HepG2 (cell line): ENCODE measurements around the gene TIAM2. TPM values are rescaled to one million over a fixed set of nuclear protein-coding genes. Genes with fewer than 3 reads are reported as not detected.

Source experiments
- CREM ChIP-seq, 2 experiments: sonication (generic) in 1 of 2; formaldehyde crosslinking in 1 of 2; IDR thresholded peaks; 2 replicates each; pipeline versions ENCODE4 v1.4.0 to v1.6.1; 2016 to 2020; ENCODE audit warnings: antibody characterized with exemption in 1 of 2, mild to moderate bottlenecking in 1 of 2, missing genetic modification reagents in 1 of 2
- DZIP1 ChIP-seq: sonication (generic); formaldehyde crosslinking; IDR thresholded peaks from 2 replicates; pipeline ENCODE4 v1.5.0; 2020; ENCODE audit warnings: mild to moderate bottlenecking, missing genetic modification reagents
- EZH2 ChIP-seq: conservative IDR thresholded peaks from 2 replicates; pipeline ENCODE4 v1.6.1; 2012; ENCODE audit warnings: mild to moderate bottlenecking, low read depth, low read length, moderate library complexity
- NCOR1 ChIP-seq: fragments of 200-600 bp; sonication (generic); IDR thresholded peaks from 2 replicates; pipeline ENCODE4 v1.7.0; 2017; ENCODE audit warnings: antibody characterized with exemption, low read length, borderline replicate concordance
- NFYC ChIP-seq: IDR thresholded peaks from 2 replicates; pipeline ENCODE4 v1.6.1; 2016; ENCODE audit warnings: missing genetic modification reagents, missing compliant biosample characterization
- POGK ChIP-seq: sonication (generic); formaldehyde crosslinking; conservative IDR thresholded peaks from 2 replicates; pipeline ENCODE4 v1.8.0; 2022; ENCODE audit warnings: mild to moderate bottlenecking, moderate library complexity, missing genetic modification reagents
- REPIN1 ChIP-seq: sonication (generic); formaldehyde crosslinking; IDR thresholded peaks from 2 replicates; pipeline ENCODE4 v1.8.0; 2022; ENCODE audit warnings: missing genetic modification reagents, low read depth, mild to moderate bottlenecking, borderline replicate concordance
- RFX5 ChIP-seq: IDR thresholded peaks from 2 replicates; pipeline ENCODE4 v1.6.1; 2011; ENCODE audit warnings: low read depth, low read length, improper control_type of control experiment
- STAT5B ChIP-seq: sonication (generic); formaldehyde crosslinking; IDR thresholded peaks from 2 replicates; pipeline ENCODE4 v1.4.0; 2020; ENCODE audit warnings: missing genetic modification reagents
- TGIF2 ChIP-seq: IDR thresholded peaks from 2 replicates; pipeline ENCODE4 v1.6.1; 2016; ENCODE audit warnings: control low read depth, missing compliant biosample characterization
- TMF1 ChIP-seq: sonication (generic); formaldehyde crosslinking; IDR thresholded peaks from 2 replicates; pipeline ENCODE4 v1.8.1; 2022; ENCODE audit warnings: low read depth, missing genetic modification reagents
- TSC22D2 ChIP-seq: sonication (generic); formaldehyde crosslinking; IDR thresholded peaks from 2 replicates; pipeline ENCODE4 v1.5.1; 2020; ENCODE audit warnings: missing genetic modification reagents, mild to moderate bottlenecking, borderline replicate concordance
- ZNF143 ChIP-seq: sonication (generic); formaldehyde crosslinking; IDR thresholded peaks from 2 replicates; pipeline ENCODE4 v1.4.0; 2020; ENCODE audit warnings: missing genetic modification reagents
- ZNF18 ChIP-seq: sonication (generic); formaldehyde crosslinking; IDR thresholded peaks from 2 replicates; pipeline ENCODE4 v1.8.0; 2022; ENCODE audit warnings: mild to moderate bottlenecking, missing genetic modification reagents; ENCODE audit not compliant: insufficient replicate concordance
- ZNF296 ChIP-seq: sonication (generic); formaldehyde crosslinking; conservative IDR thresholded peaks from 2 replicates; pipeline ENCODE4 v1.5.0; 2020; ENCODE audit warnings: mild to moderate bottlenecking, missing genetic modification reagents
- ZNF337 ChIP-seq: sonication (generic); formaldehyde crosslinking; IDR thresholded peaks from 2 replicates; pipeline ENCODE4 v1.5.1; 2020; ENCODE audit warnings: missing genetic modification reagents, low read depth, mild to moderate bottlenecking, borderline replicate concordance
- ZNF468 ChIP-seq: sonication (generic); formaldehyde crosslinking; IDR thresholded peaks from 2 replicates; pipeline ENCODE4 v1.8.0; 2022; ENCODE audit warnings: mild to moderate bottlenecking, moderate library complexity, missing genetic modification reagents
- ZNF878 ChIP-seq: sonication (generic); formaldehyde crosslinking; IDR thresholded peaks from 2 replicates; pipeline ENCODE4 v1.8.1; 2023; ENCODE audit warnings: mild to moderate bottlenecking, missing genetic modification reagents, moderate library complexity
- polyA plus RNA-seq, 8 experiments: library from polyadenylated mRNA; depleted of rRNA in 3 of 8; stranded (reverse) in 7 of 8; unstranded in 1 of 8; fragments of >200 nt; fragmentation: Illumina TruSeq in 4 of 8; extraction: Trizol in 4 of 8; gene quantifications; 2 replicates each; pipeline versions ENCODE4 v1.2.1 to v1.2.3, GENCODE V29; 2011 to 2016; ENCODE audit warnings: low read depth in 4 of 8, missing spikeins in 1 of 8, mixed read lengths in 1 of 8; ENCODE audit not compliant: insufficient read depth in 1 of 8
- total RNA-seq, 5 experiments: library from RNA; depleted of rRNA; stranded (reverse); fragments of >200 nt; fragmentation: Illumina TruSeq; extraction: Trizol; gene quantifications; 2 replicates each; pipeline ENCODE4 v1.2.3, GENCODE V29; 2016; ENCODE audit warnings: low read depth in 1 of 5
- TF ChIP-seq, protein P1 (sequence below): sonication (generic); formaldehyde crosslinking; IDR thresholded peaks from 2 replicates; pipeline ENCODE4 v1.4.0; 2020; ENCODE audit warnings: mild to moderate bottlenecking, missing genetic modification reagents, borderline replicate concordance
- TF ChIP-seq, protein P2 (sequence below): sonication (generic); formaldehyde crosslinking; IDR thresholded peaks from 2 replicates; pipeline ENCODE4 v1.8.0; 2022; ENCODE audit warnings: mild to moderate bottlenecking, missing genetic modification reagents

The TIAM2 gene
- total and polyA plus RNA-seq, 2 of the 13 experiments (the other 11 are each of a cell fraction or from before 2014, with no cell fraction given): 4.1 to 4.5 TPM

DNA sequence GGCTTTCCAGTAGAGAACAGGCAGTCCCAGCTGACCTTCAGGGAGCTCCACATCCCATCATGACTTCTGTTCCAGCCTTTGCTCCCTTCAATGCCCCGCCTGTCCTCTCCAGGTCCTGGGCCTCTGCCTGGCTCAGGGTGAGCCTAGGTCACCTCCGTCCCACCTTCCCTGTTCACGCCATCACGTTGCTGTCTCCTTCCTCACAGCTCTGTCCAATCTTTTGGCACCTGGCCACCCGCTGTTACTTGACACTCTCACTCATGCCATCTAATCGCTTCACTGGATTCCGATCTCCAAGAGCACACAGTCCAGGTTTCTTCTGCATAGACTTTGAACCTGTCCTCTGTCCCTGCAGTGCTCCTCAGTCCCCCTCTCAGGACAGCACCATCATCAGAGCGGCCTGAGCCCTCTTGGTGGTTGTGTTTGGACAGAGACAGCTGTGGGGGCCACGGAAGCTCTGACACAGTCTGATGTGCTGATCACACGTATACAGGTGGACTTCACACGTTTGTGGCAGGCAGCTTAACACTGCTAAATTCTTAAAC is 34.7 kb upstream of the TIAM2 start (continued):
- peak; percentile 37; the same call in 1 of the 2 replicates for TF ChIP-seq ZNF143
- TF ChIP-seq STAT5B (CRISPR knock-in tag): no peak
- TF ChIP-seq ZNF337: no peak
- TF ChIP-seq, protein P1, sequence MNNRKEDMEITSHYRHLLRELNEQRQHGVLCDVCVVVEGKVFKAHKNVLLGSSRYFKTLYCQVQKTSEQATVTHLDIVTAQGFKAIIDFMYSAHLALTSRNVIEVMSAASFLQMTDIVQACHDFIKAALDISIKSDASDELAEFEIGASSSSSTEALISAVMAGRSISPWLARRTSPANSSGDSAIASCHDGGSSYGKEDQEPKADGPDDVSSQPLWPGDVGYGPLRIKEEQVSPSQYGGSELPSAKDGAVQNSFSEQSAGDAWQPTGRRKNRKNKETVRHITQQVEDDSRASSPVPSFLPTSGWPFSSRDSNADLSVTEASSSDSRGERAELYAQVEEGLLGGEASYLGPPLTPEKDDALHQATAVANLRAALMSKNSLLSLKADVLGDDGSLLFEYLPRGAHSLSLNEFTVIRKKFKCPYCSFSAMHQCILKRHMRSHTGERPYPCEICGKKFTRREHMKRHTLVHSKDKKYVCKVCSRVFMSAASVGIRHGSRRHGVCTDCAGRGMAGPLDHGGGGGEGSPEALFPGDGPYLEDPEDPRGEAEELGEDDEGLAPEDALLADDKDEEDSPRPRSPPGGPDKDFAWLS (CRISPR knock-in tag): no peak
- no peak for TF ChIP-seq ZNF468 (CRISPR knock-in tag)
- TF ChIP-seq EZH2: no peak
- TF ChIP-seq ZNF18 (CRISPR knock-in tag): peak; percentile 67
- TF ChIP-seq ZNF296 (CRISPR knock-in tag): no peak
- TF ChIP-seq CREM (IDR thresholded peaks at IDR 0.05): peak; percentile 52; the same call in 1 of the 2 replicates
- TF ChIP-seq CREM (CRISPR knock-in tag; IDR thresholded peaks at IDR 0.05): no peak
- no peak for TF ChIP-seq TGIF2 (CRISPR knock-in tag)
- no peak for TF ChIP-seq DZIP1
- TF ChIP-seq POGK: peak; percentile 78; the same call in 1 of the 2 replicates
- no peak for TF ChIP-seq RFX5
- no peak for TF ChIP-seq TMF1
- TF ChIP-seq NCOR1: peak; percentile 82; the same call in 1 of the 2 replicates
- TF ChIP-seq, protein P2, sequence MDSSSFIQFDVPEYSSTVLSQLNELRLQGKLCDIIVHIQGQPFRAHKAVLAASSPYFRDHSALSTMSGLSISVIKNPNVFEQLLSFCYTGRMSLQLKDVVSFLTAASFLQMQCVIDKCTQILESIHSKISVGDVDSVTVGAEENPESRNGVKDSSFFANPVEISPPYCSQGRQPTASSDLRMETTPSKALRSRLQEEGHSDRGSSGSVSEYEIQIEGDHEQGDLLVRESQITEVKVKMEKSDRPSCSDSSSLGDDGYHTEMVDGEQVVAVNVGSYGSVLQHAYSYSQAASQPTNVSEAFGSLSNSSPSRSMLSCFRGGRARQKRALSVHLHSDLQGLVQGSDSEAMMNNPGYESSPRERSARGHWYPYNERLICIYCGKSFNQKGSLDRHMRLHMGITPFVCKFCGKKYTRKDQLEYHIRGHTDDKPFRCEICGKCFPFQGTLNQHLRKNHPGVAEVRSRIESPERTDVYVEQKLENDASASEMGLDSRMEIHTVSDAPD (CRISPR knock-in tag): peak; percentile 62; the same call in 1 of the 2 replicates
- TF ChIP-seq NFYC (CRISPR knock-in tag): no peak
- TF ChIP-seq REPIN1 (CRISPR knock-in tag): peak; percentile 87; the same call in 1 of the 2 replicates
- no peak; the same call in 1 of the 2 replicates for TF ChIP-seq TSC22D2 (CRISPR knock-in tag)
- no peak for TF ChIP-seq ZNF878 (CRISPR knock-in tag)
